Stomach (tissue), 9 donors: ENCODE data around the gene CPS1. TPM values are rescaled to one million over a fixed set of nuclear protein-coding genes. Genes with fewer than 3 reads are reported as not detected.

Experiments
- DNase-seq, 2 donors: peaks; one replicate each; pipeline versions ENCODE4 v3.0.0 to v3.0.0-alpha.2; 2013 to 2019
- H3K27ac ChIP-seq, 5 donors: fragments of 200-600 bp in 4 of 5; sonication (generic) in 4 of 5; one replicate each; pipeline ENCODE4 v1.5.1; 2013 to 2019; ENCODE audit warnings: mild to moderate bottlenecking in 1 of 5, moderate library complexity in 1 of 5
- H3K27me3 ChIP-seq, 3 donors: fragments of 200-600 bp; sonication (generic); one replicate each; pipeline ENCODE4 v1.5.1; 2017 to 2019; ENCODE audit warnings: mixed run types in 1 of 3
- H3K36me3 ChIP-seq, 4 donors: fragments of 200-600 bp; sonication (generic); 1 replicate in 3 of 4; 2 replicates in 1 of 4; pipeline ENCODE4 v1.5.1; 2016 to 2019
- H3K4me1 ChIP-seq, 4 donors: fragments of 200-600 bp; sonication (generic); one replicate each; pipeline ENCODE4 v1.5.1; 2016 to 2019
- H3K4me3 ChIP-seq, 4 donors: fragments of 200-600 bp; sonication (generic) in 3 of 4; one replicate each; pipeline ENCODE4 v1.5.1; 2016 to 2019; ENCODE audit warnings: mild to moderate bottlenecking in 1 of 4
- H3K9me3 ChIP-seq, 4 donors: fragments of 200-600 bp; sonication (generic); one replicate each; pipeline ENCODE4 v1.5.1; 2016 to 2019
- CTCF ChIP-seq, 7 experiments: fragments of 450-650 bp in 4 of 7; fragments of 200-600 bp in 3 of 7; sonication (generic) in 3 of 7; IDR thresholded peaks; one replicate each; pipeline ENCODE4 v1.5.1; 2016 to 2019; ENCODE audit warnings: antibody characterized with exemption in 7 of 7, control low read depth in 2 of 7, mild to moderate bottlenecking in 1 of 7
- EP300 ChIP-seq: sonication (generic); formaldehyde crosslinking; IDR thresholded peaks from one replicate; pipeline ENCODE4 v1.6.1; 2017; ENCODE audit warnings: antibody characterized with exemption
- POLR2A ChIP-seq, 4 donors: fragments of 450-650 bp; IDR thresholded peaks; one replicate each; pipeline ENCODE4 v1.6.1; 2016; ENCODE audit warnings: antibody characterized with exemption in 4 of 4, control low read depth in 2 of 4, mild to moderate bottlenecking in 1 of 4, moderate library complexity in 1 of 4
- POLR2AphosphoS5 ChIP-seq, 3 donors: sonication (generic); formaldehyde crosslinking; IDR thresholded peaks; one replicate each; pipeline ENCODE4 v1.6.1; 2016; ENCODE audit warnings: antibody characterized with exemption in 3 of 3
- WGBS, 5 donors: extraction: QIAGEN DNeasy Blood & Tissue Kit in 3 of 5; methylation state at CpG; one replicate each; pipeline versions ENCODE4 v1.1.5 to v1.1.7; 2013 to 2018; 5-methylcytosine and 5-hydroxymethylcytosine counted together
- intact Hi-C: fragments of 100-400 bp; cut with DNase I; formaldehyde crosslinking; loops from one replicate; pipeline ENCODE4 v1.15.1; 2023; ENCODE audit warnings: low total_unique reads
- polyA plus RNA-seq, 3 donors: library from polyadenylated mRNA; stranded (reverse); fragments of 200-250 nt; gene quantifications; one replicate each; pipeline ENCODE4 v1.2.3, GENCODE V29; 2013
- total RNA-seq, 5 donors: library from RNA; depleted of rRNA; stranded (reverse); fragments of >200 nt; gene quantifications; one replicate each; pipeline versions ENCODE4 v1.1.0 to v1.2.3, GENCODE V29; 2014 to 2016
- donor health status: healthy with polysubstance abuse.
- donor health status: Bipolar disorder and iron deficiency.
- donor health status: healthy.

The CPS1 gene
- total and polyA plus RNA-seq, 8 donors: under 0.01 to 14.9 (median 0.51) TPM

- no peak overlapping the region for H3K4me3 ChIP-seq
- H3K4me1 ChIP-seq: peaks cover 0 to 11% (median 0%) of the 10 kb centered on the region in 4 donors
- H3K36me3 ChIP-seq: no peaks in the 10 kb centered on the region
- H3K27ac ChIP-seq: no peak overlapping the region
- no peak for TF ChIP-seq CTCF (IDR thresholded peaks at IDR 0.05)
- intact Hi-C loops: no loop called here
- no peaks in the 10 kb centered on the region for H3K9me3 ChIP-seq
- no peaks in the 10 kb centered on the region for H3K27me3 ChIP-seq
- DNase-seq: no peak
- WGBS, 5 donors: 26 to 48% (median 35%) methylated on average over 4 of the region's 4 CpGs
Observed at GRCh38 chr2:210544831-210545230, 11.6 kb upstream of the CPS1 start.

- Histone ChIP-seq H3K4me1 (peaks cover 0 to 2% (median 0%) of the 10 kb centered on the region in 4 donors), H3K36me3 (no peaks in the 10 kb centered on the region), H3K4me3 (no peak overlapping the region), H3K27me3 (no peaks in the 10 kb centered on the region), H3K9me3 (no peaks in the 10 kb centered on the region), H3K27ac (no peak overlapping the region)
- intact Hi-C loops: no loop called here
- TF ChIP-seq CTCF (IDR thresholded peaks at IDR 0.05) (no peak), POLR2A (IDR thresholded peaks at IDR 0.05) (no peak), POLR2AphosphoS5 (IDR thresholded peaks at IDR 0.05) (no peak), EP300 (no peak)
- peak in 1 of 2 donors; percentile 23 for DNase-seq
- WGBS, 5 donors: 64 to 74% (median 70%) methylated on average over 5 of the region's 5 CpGs
Observed at GRCh38 chr2:210546424-210547208, 9.8 kb upstream of the CPS1 start.

- H3K4me3 ChIP-seq: no peak overlapping the region
- H3K36me3 ChIP-seq: no peaks in the 10 kb centered on the region
- no peaks in the 10 kb centered on the region for H3K27me3 ChIP-seq
- no peak for DNase-seq
- intact Hi-C loops: no loop called here
- no peaks in the 10 kb centered on the region for H3K9me3 ChIP-seq
- no peak overlapping the region for H3K27ac ChIP-seq
- H3K4me1 ChIP-seq: peaks cover 0 to 3% (median 0%) of the 10 kb centered on the region in 4 donors
- TF ChIP-seq POLR2A (IDR thresholded peaks at IDR 0.05) (no peak), EP300 (no peak), POLR2AphosphoS5 (IDR thresholded peaks at IDR 0.05) (no peak)
- WGBS, 5 donors: 48 to 76% (median 57%) methylated on average over 2 of the region's 2 CpGs
Observed at GRCh38 chr2:210548031-210548430, 8.4 kb upstream of the CPS1 start.

GRCh38 chr2:210548878-210549384, 7.5 kb upstream of the CPS1 start:
- Histone ChIP-seq H3K4me1 (peaks cover 0 to 11% (median 0%) of the 10 kb centered on the region in 4 donors), H3K36me3 (no peaks in the 10 kb centered on the region), H3K27me3 (no peaks in the 10 kb centered on the region), H3K27ac (no peak overlapping the region), H3K4me3 (no peak overlapping the region), H3K9me3 (no peaks in the 10 kb centered on the region)
- intact Hi-C loops: no loop called here
- no peak for DNase-seq
- no peak for TF ChIP-seq CTCF (IDR thresholded peaks at IDR 0.05)
- TF ChIP-seq POLR2A (IDR thresholded peaks at IDR 0.05): no peak
- TF ChIP-seq EP300: no peak
- no peak for TF ChIP-seq POLR2AphosphoS5 (IDR thresholded peaks at IDR 0.05)
- WGBS, 5 donors: 77 to 88% (median 83%) methylated on average over 8 of the region's 8 CpGs

GRCh38 chr2:210551001-210551400, 5.4 kb upstream of the CPS1 start:
- no peak overlapping the region for H3K27ac ChIP-seq
- intact Hi-C loops: no loop called here
- no peak for TF ChIP-seq CTCF (IDR thresholded peaks at IDR 0.05)
- TF ChIP-seq EP300: no peak
- no peak for TF ChIP-seq POLR2AphosphoS5 (IDR thresholded peaks at IDR 0.05)
- no peak for TF ChIP-seq POLR2A (IDR thresholded peaks at IDR 0.05)
- DNase-seq: no peak
- H3K4me3 ChIP-seq: no peak overlapping the region
- WGBS, 5 donors: 45 to 64% (median 57%) methylated on average over 2 of the region's 2 CpGs
- no peaks in the 10 kb centered on the region for H3K9me3 ChIP-seq
- H3K4me1 ChIP-seq: peaks cover 0 to 11% (median 0%) of the 10 kb centered on the region in 4 donors
- no peaks in the 10 kb centered on the region for H3K27me3 ChIP-seq
- H3K36me3 ChIP-seq: no peaks in the 10 kb centered on the region
